NOMO-1 (cell line): ENCODE measurements around the gene EFNA2.

Experiments
- DNase-seq, 2 experiments: peaks; one replicate each; lab custom pipeline; 2025; ENCODE audit not compliant: unreplicated experiment in 2 of 2; lab: John Stamatoyannopoulos, UW

The EFNA2 gene

DNA sequence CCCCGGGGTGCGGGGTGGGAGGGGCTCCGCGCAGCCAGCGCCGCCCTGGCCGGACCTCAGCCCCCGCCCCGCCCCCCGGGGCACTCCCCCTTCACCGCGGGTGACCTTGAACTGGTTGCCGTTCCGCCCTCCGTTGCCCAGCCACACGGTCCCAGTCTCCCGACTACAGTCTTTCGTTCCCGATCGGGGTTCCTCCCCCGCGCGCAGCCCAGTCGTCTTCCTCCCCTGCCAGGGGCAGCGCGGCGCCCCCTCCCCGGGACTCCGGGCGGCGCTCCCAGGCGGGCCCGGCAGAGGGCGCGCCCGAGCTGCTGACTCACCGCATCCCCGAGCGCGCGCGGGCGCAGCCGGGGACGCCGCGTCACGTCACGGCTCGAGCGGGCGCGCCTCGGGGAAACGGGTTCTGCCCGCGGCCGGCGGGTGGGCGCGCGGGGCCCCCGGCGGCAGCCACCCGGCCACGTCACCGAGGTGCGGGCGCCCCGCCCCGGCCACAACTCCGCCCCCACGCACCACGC is 36.8 kb upstream of the EFNA2 start:
- DNase-seq = peak; percentile 63 to 81

DNA sequence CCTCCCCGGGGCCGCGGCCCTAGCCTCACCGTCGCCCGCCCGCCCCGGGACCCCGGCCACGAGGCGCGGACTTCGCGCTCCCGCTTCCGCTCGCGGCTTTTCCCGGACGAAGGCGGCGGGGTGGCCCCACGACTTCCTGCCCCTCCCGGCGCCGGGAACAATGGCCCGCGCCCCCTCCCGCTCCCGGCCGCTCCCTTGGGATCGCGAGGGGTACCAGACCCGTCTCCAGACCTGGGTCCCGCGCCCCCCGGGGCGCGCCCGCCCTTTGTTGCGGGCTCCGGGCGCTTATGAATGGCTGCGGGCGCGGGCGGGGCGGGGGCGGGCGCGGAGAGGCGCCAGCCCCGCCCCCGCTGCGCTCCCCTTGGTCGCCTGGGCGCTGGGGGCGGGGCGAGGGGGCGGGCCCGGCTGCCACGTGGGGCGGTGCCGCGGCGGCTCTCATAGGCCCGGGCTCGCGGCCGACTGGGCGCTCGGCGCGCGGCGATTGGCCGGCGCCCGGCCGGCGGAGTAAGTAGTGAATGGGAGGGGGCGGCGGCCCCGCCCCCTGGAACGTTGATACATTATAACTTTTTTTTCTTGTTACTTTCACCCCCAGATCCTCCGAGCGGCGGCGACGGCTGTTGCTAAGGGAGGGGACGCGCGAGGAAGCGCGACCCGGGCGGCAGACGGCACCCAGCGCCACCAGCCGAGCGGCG is 36.2 kb upstream of the EFNA2 start:
- DNase-seq = peak; percentile 91 to 97

DNA sequence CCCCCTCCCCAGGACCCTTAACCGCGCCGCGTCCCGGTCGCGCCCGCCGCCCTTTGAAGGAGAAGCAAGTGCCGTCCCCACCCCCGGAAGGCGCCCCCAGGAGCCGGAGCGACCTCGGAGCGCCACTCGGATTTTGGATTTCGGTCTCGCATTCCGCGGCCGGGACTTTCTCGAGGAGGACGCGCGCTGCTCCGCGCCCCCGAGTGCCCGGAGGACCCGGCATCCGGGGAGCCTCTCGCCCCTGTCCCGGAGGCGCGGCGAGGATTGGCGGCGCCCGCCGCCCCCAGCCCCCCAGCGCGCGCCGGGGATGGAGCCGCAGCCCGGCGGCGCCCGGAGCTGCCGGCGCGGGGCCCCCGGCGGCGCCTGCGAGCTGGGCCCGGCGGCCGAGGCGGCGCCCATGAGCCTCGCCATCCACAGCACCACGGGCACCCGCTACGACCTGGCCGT is 35.7 kb upstream of the EFNA2 start:
- DNase-seq = no peak

DNA sequence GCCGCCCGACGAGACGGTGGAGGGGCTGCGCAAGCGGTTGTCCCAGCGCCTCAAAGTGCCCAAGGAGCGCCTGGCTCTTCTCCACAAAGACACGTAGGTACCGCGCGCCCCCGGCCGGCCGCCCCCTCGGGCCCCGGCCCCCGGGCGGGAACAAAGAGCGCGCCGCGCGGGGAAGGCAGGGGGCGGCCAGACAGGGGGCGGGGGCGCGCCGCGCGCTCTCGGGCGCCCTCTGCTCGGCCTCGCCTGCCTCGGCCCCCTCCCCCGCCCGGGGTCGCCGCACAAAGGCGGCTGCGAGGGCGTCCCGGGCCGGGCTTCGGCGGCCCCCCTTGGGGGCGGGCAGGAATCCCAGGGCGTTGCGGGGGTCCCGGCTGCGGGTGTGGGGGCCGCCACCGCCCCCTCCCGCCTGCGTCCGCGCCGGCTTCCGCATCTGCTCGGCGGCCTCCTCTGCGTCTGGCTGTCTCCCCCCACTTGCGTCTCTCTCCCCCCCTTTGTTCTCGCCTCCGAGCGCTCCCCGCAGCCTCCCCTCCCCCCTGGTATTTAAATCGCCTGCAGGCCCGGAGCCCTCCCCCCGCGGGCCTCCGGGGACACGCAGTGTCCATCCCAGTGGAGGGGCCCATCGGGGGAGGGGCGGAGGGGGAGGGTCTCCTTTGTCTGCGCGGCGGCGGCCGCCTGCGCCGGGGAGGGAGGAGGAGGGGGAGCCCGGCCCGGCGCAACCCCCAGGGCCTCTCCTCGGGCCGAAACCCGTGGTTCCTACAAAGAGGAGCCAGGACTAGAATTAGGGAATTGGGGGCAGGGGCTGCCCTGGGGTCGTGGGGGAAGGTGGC is 35.0 kb upstream of the EFNA2 start:
- DNase-seq = peak; percentile 26 to 64

DNA sequence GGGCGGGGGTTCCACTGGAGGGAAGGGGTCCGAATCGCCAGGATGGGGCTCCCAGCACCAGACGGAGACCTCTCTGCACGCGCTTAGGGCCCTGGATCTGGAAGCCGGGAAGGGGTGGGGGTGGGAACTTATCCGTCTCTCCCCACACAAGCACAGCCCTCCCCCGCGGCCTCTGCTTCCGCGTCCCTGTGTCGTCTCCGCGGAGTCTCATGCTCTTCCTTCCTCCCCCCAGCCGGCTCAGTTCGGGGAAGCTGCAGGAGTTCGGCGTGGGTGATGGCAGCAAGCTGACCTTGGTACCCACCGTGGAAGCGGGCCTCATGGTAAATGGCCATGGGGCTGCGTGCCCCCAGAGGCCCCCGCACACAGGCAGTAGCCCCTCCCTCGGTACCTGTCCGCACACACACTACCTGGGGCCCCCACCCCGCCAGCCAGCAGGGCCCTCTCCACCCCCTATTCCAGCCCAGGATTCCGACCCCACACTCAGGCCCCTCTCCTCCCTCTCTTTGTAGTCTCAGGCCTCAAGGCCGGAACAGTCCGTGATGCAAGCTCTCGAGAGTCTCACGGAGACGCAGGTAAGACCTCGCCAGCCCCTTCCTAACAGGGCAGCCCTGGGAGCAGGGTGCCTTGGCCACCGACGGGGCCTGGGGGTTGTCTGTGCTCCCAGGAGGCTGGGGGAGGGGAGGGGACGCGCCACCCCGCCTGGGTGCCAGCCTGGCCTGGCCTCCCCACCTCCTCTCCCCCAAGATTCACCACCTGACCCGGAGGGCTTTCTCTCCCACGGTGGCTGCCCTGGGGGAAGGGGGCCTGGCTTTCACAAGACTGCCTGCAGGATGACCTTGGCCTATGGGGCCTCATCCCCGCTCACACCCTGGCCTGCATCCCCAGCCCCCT is 34.1 kb upstream of the EFNA2 start:
- DNase-seq = peak; percentile 75 to 76

DNA sequence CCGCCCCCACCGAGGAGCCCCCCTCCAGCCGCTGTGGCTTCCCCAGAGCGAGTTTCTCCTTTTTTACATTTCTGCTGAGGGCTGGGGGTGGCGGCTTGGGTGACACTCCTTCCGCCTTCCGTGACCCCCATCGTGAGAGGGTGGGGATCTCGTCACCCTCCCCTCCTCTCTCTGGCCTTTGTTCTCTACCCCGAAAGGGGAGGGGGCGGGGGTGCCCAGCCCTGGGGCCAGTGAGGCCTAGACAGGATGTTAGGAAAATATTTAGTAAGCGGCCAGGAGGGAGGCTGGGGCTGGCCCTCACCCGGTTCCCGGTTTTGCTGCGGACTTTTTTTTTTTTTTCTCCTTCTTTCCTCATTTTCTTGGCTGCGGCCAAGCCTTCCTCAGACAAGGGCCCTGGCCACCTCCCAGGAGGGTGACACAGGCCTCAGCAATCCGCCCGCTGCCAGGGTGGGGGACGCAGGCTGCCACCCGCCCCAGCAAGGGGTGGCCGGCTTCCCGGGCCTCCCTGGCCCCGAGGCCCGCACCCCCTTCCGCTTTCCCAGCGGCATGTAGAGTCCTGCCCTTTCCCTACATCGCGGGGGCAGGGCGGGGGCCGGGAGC is 33.4 kb upstream of the EFNA2 start:
- DNase-seq = peak; percentile 94 to 98

DNA sequence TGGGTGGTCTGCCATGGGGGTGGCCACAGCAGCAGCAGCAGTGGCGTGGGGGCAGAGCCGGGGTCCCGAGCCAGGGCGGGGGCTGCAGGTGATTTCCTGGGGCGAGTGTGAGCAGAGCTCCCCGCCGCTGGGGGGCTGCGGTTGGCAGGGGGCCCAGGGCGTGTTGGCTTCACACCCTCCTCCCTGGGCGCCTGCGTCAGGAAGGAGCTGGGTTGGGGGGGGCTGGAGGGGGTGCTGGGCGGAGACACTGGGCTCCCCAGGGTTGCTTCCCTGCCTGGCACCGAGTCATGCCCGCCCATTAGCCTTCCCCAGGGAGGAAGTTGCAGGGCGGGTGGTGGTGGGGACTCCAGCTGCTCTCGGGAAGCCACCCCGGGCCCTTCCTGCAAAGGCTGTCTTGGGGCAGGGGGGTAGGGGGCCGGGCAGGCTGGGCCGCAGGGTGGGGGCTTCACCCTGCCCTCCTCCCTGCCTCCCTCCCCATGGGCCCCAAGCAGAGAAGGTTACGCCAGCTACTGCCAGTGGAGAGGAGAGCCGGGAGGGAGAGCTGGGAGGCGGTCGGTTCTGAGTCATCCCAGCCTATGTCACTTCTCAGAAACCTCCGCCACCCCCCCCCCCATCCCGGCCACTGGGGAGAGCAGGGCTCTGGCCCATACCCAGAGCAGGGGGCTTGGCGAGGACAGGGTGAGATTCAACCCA is 32.7 kb upstream of the EFNA2 start:
- peak; percentile 88 to 98 for DNase-seq

DNA sequence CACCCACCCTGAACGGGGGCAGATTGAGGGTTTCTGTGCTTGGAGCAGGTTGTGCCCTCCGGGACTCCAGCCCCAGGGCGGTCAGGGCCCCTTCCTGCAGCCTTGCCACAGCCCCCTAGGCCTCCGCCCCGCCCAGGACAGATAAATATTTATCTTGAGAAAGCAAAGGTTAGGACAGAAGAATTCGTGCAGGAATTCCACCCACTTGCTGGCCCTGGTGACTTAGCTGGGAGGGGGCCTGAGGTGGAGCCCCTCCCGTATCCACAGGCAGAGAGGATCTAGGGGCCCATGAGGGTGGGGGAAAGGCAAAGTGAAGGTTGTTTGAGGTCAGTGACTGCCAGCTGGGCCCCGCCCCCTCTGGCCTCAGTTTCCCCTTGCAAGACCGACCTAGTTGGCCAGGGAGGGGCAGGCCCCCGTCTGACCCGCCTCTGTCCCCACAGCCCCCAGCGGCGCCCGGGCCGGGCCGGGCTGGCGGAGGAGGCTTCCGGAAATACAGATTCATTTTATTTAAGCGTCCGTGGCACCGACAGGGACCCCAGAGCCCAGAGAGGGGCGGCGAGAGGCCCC is 32.1 kb upstream of the EFNA2 start:
- DNase-seq = peak in 1 of 2 experiments; percentile 47

DNA sequence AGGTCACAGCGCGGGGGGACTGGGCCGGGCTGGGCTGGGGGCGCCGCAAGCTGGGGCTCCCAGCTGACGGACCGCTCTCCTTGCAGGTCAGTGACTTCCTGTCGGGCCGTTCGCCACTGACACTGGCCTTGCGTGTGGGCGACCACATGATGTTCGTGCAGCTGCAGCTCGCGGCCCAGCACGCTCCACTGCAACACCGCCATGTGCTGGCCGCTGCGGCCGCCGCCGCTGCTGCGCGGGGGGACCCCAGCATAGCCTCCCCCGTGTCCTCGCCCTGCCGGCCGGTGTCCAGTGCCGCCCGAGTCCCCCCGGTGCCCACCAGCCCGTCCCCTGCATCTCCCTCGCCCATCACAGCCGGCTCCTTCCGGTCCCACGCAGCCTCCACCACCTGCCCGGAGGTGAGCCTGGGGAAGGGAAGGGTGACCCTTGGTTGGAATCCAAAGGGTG is 31.6 kb upstream of the EFNA2 start:
- DNase-seq = no peak

DNA sequence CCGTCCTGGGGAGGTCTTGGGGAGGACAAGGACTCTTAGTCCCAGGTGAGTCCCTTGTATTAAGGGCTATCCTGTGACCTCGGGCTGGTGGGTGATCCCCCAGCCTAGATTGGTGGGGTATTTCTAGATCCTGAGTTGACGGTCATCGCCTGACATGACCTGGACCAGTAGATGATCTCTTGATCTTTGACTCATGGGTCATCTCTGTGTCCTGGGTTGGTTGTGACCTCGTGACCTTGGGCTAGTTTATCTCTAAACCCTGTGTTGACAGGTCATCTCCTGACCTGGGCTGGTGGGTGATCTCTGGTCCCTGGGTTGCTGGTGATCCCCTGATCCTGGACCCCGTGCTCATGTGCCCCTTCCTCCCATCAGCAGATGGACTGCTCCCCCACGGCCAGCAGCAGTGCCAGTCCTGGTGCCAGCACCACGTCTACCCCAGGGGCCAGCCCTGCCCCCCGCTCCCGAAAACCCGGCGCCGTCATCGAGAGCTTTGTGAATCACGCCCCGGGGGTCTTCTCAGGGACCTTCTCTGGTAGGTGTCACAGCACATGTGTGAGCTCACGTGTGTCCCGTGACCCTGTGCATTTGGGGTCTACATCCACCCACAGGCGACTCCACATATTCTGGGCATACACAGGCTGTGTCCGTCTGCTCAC is 31.0 kb upstream of the EFNA2 start:
- DNase-seq = no peak

DNA sequence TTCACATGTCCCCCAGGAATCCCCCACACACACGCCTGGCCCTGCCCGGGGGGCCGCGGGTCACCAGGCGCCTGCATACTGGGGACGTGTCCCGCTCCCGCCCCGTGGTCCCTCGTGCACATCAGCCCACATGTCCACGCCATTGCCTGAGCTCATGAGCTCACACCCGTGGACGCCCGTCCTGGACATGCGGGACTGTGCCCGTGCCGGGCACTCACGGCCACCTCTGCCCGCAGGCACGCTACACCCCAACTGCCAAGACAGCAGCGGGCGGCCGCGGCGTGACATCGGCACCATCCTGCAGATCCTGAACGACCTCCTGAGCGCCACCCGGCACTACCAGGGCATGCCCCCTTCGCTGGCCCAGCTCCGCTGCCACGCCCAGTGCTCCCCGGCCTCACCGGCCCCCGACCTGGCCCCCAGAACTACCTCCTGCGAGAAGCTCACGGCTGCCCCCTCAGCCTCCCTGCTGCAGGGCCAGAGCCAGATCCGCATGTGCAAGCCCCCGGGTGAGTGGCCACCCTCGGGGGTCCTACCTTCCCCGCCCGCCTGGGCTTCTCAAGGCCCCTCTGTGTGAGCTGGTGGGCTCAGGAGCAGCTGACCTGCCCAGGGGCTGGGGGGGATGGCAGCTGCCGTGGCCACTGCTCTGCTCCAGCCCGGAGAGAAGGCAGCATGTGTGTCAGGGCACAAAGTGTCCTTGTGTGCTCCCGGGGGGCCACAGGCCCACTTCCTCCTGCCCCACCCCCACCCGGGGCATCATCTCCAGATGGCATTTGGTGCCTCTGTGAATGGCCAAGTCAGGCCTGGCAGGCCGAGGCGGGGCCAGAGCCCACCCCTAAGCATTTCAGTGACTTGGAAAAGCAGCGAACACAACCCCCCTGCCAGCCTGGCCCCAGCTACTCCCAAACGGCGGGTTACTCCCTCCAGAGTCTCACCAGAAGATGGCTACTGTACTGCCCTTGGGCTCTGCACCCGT is 30.2 kb upstream of the EFNA2 start:
- DNase-seq = no peak

DNA sequence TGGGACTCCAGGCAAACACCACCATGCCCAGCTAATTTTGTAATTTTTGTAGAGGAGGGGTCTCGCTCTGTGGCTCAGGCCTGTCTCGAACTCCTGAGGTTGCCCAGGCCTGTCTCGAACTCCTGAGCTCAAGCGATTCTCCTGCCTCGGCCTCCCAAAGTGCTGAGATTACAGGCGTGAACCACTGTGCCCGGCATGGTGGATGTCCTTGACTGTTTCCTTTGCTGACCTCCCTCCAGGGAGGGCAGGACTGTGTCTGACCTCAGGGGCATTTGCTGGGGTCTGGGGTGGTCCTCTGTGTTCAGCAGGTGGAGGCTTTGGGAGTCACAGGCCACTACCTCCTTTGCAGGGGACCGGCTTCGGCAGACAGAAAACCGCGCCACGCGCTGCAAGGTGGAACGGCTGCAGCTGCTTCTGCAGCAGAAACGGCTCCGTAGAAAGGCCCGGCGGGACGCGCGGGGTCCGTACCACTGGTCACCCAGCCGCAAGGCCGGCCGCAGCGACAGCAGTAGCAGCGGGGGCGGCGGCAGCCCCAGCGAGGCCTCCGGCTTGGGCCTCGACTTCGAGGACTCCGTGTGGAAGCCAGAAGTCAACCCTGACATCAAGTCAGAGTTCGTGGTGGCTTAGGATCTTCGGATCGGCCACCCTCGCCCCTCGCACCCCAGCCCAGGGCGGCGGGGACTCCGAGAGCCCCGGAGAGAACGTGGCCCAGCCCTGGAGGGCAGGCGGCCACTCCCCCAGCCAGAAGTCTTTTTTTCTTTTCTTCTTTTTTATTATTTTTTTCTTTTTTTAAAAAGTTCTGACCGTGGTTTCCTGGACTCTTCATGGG is 28.8 kb upstream of the EFNA2 start:
- DNase-seq = no peak

DNA sequence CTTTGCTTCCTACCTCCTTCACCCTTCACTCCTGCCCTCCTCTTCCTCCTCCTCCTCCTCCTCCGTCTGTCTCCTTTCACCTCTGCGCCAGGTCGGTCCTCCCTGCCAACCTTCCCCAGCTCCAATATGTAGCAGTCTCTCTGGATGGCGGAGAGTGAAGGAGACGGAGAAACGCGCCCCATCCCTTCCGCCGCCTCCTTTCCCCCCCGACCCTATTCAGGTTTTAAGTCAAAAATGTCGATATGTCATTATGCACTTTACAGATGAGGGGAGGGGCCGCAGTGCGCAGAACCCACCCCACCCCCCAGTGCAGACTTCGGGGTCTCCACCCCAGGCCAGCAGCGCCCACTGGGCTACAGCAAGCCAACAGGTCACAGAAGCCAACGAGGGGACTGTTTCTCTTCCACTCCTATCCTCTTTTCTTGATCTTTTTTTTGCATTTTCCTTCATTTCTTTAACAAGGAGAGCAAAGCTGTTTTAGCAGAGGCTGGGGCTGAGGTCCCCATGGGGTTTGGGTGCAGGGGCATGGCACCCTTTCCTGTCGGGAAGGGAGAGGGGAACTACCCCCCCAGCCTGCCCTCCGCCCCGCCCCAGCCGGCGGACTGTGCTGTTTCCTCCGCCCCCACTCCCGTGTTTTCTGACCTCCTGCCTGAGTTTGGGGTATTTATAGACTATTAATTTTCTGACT is 28.1 kb upstream of the EFNA2 start:
- DNase-seq = no peak

DNA sequence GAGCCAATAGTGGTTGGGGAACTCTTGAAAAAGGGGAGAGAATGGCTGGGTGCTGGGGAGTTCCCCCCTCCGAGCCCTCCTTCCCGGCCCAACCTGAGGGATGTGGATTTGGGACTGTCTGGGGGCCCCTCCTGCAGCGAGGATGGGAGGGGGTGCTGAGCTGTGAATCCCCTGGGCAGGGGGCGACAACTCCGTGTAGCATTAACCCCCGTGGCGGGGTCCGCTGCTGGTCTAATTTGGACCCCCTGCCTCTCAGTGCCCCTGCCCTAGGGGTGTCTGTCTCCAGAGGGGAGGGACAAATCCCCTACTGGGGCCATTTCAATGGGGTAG is 27.5 kb upstream of the EFNA2 start:
- DNase-seq = no peak

DNA sequence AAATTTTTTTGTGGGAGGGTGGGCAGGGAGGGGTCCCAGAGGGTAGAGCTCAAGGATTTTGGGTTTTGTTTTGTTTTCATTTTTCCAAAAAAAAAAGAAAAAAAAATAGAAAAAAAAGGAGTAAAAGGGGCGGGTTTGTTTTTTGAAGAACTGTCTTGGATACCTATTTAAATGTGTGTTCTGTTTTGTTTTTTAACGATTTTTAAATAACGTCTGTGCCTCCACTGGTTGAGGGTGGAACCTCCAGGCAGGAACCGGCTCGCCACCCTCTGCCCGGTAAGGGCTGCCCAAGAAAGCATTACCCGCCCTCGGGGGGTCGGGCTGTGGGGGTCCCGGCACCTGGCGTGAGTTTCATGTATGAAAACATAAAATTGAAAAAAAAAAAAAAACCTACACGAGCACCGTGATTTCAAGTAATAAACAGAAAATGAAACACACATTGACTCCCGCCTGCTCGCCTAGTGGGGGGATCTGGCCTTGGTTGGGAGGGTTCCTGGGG is 26.9 kb upstream of the EFNA2 start:
- DNase-seq = peak in 1 of 2 experiments; percentile 48

DNA sequence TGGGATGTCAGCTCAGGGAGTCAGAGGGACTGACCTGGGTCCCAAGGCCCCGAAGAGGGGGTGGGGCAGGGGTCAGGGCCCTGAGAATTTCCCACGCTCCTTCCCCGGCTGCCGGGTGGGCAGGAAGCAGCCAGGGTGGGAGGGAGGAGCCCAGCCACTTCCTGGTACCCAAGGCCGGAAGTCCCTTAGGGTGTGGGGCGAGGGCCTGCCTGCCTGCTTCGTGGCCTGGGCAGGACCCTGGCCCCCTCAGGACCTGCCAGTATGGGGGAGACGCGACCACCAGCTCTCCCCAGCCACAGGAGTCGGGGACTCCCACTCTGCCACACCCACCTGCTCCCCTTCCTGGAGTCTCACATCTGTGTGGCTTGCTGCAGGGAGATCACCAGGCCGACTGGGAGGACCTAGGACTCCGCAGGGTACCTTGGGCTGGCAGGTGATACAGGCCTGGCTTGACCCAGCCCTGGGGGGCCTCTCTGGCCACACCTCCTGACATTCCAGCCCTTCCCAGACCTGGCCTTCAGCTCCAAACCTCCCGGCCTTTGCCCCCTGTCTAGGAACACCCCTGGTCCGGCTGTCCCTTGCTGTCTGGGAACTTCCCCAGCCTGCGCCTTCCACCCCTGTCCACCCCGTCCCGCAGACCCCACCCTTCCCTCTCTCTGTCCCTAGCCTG is 26.3 kb upstream of the EFNA2 start:
- peak; percentile 62 to 65 for DNase-seq
